Hematopoietic multipotent progenitor cell treated with erythropoietin and hydrocortisone succinate and interleukin-3 and kit ligand, for 15 days (in vitro differentiated cells): ENCODE data around the gene IQCF6.
A peak's percentile ranks its signal among the peaks of the same experiment; 100 is the strongest.
"Not testable (repeated sequence)": the region's sequence is repeated elsewhere in the genome, so short reads cannot be mapped to it uniquely, and the experiment has no call there.

Experiments used
- DNase-seq: peaks from one replicate; pipeline ENCODE4 v3.0.0-alpha.2; 2015; ENCODE audit warnings: low spot score

IQCF6 gene

DNA sequence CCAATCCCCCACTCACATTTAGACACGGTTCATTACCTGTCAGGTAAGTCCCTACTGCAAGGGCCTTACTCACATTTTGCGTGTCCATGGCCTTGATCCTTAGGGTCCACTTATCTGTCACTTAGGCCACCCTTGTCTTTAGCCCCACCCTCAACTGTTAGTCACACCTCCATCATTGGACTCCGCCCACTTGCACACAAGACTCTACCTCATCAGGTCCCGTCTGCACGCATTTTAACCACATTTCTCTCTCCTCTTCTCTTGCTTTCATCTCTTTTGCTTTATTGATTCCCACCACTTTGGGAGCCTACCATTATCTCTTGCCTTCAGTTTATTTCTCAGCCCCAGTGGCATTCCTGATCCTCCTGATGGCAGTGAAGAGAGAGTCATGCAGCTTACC is at the start of gene IQCF6:
Gene IQCF6 (minus strand): TSS at position 101 of the 400 bp plus-strand sequence. CDS start 13 bp downstream, at position 88.
- DNase-seq, result no peak

DNA sequence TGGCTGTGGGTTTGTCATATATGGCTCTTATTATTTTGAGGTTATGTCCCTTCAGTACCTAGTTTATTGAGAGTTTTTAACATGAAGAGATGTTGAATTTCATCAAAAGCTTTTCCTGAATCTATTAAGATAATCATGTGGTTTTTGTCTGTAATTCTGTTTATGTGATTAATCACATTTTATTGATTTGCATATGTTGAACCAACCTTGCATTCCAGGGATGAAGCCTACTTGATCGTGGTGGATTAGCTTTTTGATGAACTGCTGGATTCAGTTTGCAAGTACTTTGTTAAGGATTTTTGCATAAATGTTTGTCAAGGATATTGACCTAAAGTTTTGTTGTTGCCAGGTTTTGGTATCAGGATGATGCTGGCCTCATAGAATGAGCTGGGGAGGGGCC is 49.3 kb upstream of the IQCF6 start:
- no peak for DNase-seq

DNA sequence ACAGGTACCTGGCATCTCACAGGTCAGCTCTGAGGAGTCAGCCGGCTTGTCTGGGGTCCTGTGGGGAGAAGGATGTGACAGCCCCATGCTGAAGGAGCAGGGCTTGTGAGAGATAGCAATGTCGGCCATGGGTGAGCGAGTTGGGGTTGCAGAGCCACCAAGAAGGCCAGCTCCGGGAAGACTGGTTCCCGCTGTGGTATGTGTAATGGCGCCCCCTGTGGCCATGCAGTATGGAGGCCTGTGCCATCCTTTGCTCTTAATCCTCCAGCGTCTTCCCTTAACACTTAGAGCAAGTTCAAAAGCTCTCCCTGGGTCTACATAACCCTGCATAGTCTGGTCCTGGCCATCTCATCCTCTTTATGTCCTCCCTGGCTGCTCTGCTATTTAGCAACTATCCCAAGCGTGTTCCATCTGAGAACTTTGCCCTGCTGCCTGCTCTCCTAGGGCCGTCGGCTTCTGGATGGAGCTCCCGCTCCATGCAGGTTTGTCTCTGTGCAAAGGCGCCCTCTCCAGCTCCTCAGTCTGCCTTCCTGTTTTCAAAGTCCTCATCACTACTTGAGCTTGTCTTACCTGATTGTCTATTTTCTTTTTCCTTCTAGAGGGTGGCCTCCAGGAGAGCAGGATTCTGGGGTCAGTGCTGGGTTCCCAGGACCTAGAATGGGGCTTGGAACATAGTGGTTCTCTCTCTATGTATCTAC is 40.8 kb upstream of the IQCF6 start:
- no peak for DNase-seq

DNA sequence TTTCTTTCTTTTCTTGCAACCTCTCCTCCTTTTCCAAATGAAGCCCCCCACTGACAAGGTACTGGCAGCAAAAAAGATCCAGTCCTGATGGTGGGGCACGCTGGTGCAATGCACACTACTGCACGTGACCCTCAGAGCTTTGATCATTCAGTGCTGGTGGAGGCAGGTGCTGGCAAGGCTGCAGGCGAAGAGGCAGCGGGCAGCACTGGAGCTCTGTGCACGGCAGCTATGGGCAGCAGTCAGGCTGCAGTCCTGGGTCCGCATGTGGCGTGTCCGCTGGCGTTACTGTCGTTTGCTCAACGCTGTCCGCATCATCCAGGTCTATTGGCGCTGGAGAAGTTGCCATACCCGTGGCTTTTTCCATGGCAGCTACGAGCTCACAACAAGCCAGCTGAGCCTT is 40.1 kb upstream of the IQCF6 start:
- DNase-seq, result no peak

DNA sequence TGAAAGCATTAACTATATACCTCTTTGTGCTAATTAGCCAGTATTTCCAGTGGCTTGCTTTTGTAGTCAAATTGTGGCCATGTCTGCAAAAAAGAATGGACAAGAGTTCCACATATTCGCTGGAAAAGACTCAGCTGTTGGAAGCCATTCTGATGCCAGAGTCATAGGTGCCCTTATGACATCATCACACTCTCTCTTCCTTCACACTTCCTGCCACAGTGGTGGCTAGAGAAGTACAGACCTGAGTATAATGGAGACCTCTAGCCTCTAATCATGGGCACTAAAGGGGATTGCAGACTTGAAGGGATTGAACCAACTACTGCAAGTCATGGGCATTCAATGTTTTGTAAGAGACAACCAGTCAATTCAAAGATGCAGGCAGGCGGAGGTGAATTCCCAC is 38.3 kb upstream of the IQCF6 start:
- no peak for DNase-seq

DNA sequence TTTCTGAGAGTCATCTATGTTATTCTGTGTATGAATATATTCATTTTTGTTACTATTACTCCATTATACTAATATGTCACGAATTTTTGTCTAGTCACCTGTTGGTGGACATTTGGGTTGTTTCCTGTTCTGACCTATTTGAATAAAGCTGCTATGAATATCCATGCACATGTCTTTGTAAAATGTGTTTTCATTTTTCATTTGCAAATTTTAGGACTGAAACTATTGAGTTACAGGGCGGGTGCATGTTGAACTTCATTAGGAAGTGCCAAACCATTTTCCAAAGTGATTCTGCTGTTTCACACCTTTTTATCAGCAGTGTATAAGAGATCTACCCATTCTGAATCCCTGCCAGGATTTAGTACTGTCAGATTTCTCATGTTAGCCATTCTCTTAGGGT is 37.7 kb upstream of the IQCF6 start:
- DNase-seq, result no peak

DNA sequence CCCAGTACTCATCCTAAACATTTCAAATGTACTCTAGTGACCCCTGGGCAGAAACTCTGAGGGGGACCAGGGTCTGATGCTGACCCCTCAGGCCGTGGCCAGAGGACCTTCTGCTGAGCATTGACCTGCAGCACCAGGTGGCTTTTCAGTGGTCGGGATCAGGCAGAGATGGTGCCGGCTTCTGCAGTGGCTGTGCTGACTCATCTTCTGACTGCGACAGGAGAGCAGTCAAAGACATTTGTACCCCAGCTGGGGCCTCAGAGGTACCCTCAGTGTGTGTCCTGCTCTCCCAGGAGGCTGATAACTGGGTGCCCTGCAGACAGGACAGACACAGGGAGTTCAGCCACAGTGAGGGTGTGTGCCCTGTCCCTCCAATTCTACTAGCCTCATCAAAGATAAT is 36.6 kb upstream of the IQCF6 start:
- DNase-seq, result no peak

DNA sequence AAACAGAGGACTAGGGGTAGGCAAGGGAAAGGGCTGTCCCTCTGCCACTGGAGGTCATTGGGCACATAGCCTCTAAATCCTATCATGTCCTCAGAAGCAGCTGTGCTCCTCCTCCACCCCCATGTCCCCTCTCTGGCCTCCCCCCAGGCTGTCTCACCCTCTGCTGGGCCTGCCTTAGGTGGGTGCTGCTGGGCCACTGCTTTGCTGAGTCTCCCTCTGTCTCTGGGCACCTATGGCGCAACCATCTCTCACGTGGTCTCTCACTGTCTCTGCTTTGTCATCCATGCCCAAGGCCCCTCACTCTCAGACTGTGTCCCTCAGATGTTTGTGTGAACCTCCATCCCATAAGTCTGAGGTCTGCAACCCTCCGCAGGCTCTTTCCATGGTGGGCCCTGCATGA is 35.0 kb upstream of the IQCF6 start:
- DNase-seq, result no peak

DNA sequence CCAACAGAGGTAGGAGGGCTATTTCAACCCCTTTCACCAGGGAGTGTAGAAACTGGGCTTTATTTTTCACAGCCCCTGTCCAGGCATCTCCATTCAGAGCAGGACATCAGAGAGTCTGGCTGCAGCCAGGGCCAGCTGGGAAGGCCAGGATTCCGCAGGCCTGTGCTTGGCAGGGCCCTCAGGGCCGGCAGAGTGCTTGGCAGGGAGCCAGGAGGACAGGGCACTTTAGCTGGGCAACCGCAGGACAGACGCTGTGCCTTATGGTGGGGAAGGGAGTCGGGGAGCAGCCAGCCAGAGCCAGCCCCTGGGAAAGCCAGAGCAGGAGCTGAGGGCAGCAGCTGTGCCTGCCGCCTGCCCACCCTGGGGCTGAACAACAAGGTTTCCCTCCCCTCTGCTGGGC is 34.5 kb upstream of the IQCF6 start:
- DNase-seq, result no peak

DNA sequence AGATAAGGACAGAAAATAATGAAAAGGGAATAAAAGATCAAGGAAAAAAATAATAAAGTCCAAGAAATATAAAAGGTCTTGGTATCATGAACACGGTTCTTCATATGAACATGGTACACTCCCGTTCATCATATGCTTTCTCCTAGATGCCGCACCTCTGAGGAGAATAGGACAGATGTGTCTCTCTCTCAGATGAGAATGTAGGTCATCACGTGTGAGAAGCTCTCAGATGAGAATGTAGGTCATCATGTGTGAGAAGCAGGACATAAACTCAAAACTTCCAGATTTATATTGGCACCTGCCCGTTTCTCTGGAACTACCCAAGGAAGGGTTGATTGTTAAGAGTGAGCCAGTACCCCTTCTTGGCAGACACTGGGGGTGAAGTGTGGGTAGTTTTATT is 29.9 kb upstream of the IQCF6 start:
- no peak for DNase-seq

DNA sequence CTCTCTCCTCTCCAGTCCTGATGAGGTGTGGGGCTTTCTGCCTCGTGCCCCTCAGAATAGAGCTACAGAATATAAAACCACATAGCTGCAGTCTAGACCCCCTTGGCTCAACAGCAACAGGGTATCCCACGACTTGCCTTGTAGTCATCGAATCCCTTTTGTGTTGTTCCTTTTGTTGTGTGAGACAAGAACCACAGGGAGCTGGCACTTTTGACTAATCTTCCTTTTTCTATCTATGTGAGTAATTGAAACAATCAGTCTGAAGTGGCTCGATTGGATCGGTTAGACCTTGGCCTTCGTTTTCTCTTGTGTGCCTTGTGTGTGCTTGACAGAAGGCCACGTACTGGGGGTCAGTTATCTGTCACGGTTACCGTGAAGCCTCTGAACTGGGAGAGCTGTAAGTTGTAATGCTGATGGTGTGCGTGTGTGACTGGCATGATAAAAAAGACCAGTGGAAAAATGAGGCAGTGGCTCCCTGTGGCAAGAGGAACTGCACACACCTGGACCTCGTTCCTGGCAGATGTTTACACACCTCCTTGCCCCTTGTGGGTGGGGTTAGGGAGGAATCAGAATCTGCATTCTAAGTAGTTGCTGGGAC is 23.2 kb upstream of the IQCF6 start:
- no peak for DNase-seq

DNA sequence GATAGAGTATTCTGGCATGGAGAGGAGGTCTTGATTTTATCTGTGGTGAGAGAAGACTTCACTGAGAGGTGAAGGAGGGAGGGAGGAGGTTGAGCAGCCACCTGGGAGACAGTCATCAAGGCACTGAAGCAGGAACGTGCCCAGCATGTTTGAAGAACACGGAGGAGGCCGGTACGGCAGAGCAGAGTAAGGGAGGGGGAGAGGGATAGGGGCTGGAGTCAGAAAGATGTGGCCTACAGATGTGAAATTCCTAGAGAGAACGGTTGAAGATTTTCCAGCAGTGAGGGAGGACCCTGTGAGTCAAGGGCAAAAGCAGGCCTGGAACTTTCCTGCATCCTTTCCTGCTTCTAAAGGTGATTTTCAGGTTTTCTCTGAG is 21.7 kb upstream of the IQCF6 start:
- no peak for DNase-seq

DNA sequence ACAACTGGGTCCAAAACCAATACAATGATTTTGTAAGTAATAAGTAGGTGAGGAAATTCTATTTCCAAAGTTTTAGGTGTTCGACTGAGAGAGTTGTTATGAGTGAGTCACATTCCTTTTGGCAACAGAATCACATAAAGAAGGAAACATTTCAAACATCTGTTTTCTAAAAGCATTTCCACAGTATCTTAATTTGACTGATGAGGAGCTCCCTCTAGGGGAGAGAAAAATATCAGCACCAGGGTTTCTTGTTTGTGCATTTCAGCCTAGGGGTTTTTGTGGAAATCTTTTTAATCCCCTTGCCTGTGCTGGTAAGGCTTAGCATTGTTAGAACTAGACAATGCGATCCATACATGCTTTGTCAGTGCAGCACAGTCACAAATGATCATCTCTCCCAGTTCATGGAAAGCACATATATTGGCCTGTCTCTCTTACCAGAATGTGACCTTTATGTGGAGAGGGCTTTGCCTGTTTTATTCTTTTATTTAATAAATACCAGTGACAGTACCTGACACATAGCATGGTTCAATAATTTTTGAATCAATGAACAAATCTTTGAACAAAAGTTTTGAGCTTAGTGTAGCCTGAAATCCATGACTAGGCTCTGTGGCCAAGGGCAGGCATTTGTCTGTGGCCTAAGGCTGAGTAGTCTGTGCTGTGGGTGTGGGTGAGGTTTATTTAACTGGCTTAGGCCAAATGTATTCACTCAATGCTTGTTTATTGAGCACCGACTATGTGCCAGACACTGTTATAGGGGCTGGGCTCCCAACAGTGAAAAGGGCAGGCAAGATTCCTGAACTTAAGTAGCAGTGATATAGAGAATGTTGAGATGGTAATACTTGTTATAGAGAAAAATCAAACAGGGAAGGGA is 21.1 kb upstream of the IQCF6 start:
- peak; percentile 40 for DNase-seq

DNA sequence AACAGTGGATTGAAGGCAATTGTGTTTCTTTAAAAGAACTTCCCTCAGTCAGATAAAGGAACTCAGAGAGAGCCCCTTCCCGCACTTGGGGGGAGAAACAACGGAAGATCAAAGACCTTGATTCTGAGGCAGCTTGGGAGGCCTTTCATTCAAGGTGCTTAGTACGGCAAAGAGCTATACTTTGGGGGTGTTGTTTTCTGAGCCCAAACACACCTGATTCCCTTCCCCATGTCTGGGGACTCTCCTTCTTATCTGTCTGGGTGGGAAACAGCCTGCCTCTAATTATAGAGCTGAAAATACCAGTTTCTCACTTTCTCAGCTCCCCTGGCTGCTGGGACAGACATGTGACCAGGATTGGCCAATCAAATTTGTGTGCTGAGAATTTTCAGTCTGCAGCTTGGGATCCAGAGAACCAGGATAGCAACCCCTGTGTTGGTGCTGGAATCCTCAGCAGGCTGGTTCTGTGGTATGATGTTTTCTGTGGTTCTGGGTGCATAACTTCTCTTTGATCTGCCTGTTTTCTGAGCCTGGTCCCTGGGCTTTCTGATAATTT is 19.4 kb upstream of the IQCF6 start:
- no peak for DNase-seq

DNA sequence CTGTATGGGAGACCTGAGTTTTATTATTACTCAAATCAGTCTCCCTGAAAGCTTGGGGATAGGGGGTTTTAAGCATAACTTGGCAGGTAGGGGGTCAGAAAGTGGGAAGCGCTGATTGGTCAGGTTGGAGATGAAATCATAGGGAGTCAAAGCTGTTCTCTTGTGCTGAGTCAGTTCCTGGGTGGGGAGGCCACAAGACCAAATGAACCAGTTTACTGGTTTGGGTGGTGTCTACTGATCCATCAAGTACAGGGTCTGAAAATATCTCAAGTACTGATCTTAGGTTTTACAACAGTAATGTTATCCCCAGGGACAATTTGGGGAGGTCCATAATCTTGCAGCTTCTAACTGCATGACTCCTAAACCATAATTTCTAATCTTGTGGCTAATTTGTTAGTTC is 17.8 kb upstream of the IQCF6 start:
- DNase-seq, result no peak

DNA sequence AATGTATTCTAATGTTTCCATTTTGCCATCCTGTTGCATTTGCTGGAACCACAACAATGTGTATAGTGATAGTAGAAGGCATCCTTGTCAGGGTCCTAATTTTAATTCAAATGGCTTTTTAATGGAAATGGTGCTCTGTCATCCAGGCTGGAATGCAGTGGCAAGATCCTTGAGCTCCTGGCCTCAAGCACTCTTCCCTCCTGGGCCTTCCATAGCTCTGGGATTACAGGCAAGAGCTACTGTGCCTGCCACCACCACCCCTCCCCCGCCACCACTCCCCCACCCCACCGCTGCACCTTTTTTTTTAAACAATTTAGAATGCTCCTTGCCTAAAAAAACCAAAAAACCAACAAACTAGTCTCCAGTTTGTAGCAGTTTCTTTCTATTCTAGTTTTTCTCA is 15.2 kb upstream of the IQCF6 start:
- no peak for DNase-seq

DNA sequence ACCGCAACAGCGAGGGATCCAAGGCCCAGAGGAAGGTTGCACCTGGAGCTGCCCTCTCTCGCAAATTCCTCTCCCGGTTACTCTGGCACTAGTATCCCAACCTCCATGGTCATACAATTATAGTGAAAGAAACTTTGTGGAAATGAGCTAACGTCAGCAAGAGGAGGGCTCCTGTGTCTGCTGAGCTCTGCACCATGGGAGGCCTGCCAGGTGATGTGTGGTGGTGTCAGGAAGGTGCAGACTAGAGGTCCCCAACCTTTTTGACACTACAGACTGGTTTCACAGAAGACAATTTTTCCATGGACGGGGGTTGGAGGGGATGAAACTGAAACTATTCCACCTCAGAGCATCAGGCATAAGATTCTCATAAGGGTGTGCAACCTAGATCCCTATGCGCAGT is 13.2 kb upstream of the IQCF6 start:
- DNase-seq, result no peak

DNA sequence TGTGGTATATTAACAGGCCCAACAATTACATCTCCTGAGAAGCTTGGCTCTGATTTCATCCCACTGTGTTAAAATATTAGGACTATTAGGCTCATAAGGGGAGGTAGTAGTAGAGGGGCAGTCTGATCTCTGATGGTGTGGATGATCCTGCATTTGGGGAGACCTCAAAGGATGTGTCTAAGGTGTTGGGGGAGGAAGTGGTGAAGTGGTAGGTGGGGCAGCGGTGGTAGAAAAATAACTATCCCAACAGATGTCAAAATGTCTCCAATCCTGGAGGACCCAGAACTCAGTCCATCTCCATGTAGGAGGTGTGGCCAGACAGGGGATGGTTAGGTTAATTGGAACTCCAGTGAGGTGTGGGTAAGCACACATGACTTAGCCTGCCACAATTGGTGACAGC is 10.4 kb upstream of the IQCF6 start:
- DNase-seq, result no peak

DNA sequence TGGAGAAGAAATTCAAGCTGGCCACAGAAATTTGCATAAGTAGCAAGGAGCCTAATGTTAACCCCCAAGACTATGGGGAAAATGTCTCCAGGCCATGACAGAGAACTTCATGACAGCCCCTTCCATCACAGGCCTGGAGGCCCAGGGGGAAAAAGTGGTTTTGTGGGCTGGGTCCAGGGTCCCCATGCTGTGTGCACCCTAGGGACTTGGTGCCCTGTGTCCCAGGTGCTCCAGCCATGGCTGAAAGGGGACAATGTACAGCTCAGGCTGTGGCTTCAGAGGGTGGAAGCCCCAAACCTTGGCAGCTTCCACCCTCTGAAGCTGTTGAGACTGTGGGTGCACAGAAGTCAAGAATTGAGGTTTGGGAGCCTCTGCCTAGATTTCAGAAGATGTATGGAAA is 8.5 kb upstream of the IQCF6 start:
- not testable (repeated sequence) for DNase-seq

DNA sequence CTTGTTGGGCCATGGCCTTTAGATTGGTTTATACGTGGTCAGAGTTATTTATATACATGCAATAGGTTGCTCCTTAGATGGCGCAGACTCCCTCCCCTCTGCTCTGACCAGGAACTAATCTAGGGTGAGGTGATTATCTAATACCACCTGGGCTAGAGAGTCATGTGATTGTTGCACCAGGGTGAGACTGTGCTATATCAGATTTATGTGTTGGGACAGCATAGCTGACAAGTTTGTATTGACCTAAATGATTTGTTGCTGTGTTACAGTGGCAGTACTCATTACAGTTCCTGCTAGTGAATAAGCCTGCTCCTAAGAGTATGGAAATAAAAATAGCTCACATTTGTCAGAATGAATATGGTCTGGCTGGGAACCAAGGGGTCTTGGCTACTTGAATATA is 7.2 kb upstream of the IQCF6 start:
- DNase-seq, result no peak

DNA sequence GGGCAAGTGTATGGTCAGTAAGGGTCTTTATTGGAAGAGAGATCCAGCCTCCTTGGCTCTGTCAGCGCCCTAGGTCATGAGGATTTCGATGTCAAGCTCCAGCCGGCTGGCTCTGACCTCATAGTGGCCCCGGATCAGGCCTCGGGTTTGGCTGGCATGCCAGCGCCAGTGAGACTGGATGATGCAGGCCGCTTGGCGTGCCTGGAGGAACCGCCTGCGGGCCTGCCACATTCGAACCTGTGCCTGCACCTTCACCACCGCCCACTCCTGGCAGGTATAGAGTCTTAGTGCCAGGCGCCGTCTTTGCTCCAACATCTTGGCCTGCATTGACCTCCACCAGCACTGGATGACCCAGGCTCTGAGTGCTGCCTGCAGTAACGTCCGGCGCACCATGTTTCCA is 483 bp downstream of the IQCF6 start:
- DNase-seq, result no peak

DNA sequence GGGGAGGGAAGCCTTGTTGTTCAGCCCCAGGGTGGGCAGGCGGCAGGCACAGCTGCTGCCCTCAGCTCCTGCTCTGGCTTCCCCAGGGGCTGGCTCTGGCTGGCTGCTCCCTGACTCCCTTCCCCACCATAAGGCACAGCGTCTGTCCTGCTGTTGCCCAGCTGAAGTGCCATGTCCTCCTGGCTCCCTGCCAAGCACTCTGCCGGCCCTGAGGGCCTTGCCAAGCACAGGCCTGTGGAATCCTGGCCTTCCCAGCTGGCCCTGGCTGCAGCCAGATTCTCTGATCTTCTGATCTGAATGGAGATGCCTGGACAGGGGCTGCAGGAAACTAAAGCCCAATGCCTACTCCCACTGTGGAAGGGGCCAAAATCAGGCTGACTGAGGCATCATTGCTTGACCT is 1.1 kb downstream of the IQCF6 start:
- no peak for DNase-seq

DNA sequence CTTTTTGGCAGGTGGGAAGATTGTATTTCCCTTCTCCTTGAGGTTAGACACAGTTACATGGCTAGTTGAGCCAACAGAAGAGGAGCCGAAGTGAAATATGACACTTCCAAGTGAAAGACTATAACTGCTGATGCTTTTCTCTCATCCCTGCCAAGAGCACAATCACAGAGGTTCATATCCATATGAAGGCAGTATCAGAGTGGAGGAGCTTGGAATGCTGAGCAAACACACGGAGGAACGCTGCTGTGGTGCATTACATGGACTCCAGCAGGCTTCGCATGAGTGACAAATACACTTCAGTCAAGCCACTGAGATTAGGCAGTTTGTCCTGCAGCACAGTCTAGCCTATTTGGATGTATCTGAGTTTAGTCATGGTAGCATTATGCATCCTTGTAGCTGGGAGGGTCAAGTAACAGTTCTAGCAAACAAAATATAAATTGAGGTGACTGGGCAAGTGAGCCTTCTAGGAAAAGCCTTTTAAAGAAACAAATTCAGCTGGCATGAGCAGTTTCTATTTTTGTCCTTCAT is 5.4 kb downstream of the IQCF6 start:
- DNase-seq, result no peak
